GM18517 (cell line): ENCODE data around the gene RAI1.

Source experiments
- ATAC-seq: cut with Tn5 transposase; IDR thresholded peaks from one replicate; pipeline ENCODE4 v1.9.1; 2021; ENCODE audit warnings: mild to moderate bottlenecking, moderate library complexity; ENCODE audit not compliant: unreplicated experiment

Gene RAI1

GRCh38 chr17:17714879-17715278 is 33.6 kb downstream of the RAI1 start:
- ATAC-seq: no peak

DNA sequence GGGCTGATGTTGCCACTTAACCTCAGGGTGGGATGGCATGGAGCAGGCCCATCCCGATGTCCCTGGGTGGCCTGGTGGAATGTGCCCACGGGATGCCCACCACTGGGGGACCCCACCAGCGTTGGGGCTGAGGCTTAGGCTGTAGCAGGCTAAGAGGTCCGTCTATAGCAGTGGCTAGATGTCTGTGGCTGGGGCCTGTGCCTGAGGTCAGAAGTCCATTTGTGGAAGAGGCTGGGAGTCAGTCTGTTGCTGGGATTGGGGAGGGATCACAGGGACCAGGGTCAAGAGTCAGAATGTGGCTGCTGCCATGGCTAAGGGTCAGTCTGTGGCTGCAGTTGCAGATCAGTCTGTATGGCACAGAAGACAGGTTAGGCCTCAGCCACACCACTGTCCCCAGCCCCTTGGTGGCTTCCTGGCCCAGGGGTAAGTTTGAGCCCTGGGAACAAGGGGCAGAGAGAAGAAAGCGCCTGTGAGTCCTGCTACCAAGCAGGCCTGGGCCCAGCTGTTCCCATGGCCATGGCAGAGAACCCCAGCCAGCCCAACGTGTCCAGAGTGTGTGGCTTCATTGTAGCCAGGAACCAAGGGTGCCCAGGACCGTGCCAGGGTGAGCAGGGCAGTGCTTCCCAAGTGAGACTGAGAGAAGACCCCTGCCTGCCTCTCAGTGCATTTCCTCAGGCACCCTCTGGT is 35.7 kb downstream of the RAI1 start:
- ATAC-seq: no peak

DNA sequence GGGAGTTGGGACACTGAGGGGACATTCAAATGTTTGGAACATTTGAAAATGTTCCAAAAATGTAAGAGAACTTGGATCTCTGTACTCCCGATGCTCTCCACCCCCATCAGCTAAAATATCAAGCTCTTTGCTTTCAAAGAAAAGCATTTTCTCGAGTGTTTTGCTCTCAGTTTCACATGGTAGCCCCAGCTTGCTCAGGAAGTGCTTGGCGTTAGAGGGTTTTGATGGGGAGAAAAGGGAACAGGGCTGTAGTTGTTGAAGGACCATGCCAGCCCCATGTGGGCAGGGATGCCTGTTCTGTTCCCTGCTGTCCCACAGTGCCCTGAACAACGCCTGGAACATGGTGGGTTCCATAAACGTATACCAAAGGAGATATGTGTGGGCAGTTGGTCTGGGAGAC is 37.0 kb downstream of the RAI1 start:
- ATAC-seq: no peak

GRCh38 chr17:17719199-17719940 is 38.1 kb downstream of the RAI1 start:
- no peak for ATAC-seq

DNA sequence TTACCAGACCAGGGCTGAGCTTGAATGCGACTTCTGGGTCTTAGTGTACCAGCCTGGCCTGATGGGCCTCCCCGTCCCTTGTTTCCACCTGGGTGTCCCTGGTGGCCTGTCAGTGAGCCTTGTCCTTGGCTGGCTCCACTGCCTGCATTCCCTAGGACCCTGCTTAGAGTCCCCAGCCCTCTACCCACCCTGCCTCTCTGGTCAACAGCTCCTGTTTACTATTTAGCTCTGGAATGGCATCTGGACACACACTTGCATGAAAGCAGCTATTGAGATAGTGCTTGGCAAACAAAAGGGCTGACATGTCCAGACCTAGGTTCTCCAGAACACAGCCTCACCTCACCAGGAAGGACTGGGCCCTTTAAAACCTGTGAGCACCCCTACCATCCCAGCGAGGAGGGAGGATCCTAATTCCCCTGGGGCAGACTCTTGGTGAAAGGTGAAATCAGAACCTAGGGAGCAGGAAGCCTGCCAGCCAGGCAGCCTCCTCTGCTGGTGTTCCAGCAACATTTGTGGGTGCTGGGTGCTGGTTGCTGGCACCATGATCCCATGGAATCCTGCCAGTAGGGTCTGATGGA is 38.8 kb downstream of the RAI1 start:
- no peak for ATAC-seq

DNA sequence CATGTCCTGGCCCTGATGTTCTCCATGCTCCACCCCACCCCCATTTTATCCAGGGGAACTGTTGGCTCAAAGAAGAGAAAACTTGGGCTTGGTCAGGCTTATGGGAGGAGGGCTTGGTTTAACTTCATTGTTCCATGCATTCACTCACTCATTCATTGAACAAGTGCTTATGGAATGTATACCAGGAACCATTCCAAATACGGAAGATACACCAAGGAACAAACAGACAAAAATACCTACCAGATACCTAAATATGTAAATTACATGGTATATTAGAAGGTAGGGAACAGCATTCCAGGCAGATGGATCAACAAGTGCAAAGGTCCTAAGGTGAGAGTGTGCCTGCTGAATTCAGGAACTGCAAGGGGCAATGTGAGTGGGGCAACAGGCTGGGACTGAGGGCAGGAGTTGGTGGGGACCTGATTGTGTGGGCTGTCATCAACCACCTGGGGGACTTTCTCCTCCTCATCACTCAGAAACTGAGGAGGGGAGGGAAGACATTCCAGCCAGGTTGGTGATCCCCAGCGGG is 39.9 kb downstream of the RAI1 start:
- no peak for ATAC-seq

DNA sequence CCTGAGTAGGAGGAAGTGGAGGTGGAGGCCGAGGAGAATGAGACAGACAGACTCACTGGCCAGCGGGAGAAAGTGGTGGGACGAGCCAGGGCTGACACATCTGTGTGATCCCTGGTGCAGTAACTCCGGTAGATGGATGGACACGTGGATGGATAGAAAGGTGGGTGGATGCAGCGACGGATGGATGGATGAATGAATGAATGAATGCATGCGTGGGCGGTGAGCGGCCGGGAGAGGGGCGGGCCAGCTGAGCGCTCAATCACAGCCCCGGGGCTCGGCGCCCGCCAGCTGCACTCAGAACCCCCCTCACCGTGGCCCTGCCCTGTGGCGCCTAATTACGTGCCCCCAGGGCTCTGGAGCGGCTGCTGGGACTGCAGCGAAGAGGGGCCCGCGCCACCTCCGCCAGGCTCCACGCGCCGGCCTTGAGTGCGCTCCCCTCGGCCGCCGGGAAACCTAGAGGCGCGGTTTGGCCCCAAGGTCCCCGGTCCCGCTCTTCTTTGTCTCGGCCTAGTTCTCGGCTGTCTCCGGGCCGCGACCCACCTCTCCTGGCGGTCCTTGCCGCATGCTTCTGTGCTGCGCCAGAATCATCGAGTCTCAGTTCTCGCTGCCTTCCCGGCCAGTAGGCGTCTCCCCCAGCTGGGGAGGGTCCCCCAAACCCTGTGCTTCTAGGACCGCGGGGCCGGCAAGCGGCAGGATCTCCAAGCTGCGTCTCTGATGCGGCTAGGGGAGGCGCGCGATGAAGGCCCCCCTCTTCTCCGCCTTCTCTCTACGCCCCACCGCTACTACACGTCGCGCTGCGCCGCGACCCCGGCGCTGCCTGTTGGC is 41.0 kb downstream of the RAI1 start:
- ATAC-seq: no peak

DNA sequence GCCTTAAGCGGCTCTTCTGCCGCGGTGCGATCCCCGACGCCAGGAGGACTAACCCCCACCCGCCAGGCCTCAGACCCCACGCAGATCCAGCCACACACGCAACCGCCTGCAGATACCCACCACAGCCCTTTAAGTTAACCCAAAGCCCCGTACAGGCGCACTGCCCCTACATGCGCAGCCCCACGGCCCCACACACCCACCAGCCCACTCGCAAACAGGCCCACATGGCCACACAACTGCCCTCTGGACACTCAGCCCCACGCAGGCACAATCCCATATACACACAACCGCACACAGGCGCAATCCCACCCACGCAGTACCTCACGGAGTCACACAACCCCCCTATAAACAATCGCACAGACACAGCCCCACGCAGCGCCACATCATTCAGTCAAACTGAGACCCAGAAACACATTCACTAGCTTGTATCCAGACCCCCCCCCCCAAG is 41.7 kb downstream of the RAI1 start:
- ATAC-seq: no peak

GRCh38 chr17:17723354-17724261 is 42.4 kb downstream of the RAI1 start:
- ATAC-seq: no peak

DNA sequence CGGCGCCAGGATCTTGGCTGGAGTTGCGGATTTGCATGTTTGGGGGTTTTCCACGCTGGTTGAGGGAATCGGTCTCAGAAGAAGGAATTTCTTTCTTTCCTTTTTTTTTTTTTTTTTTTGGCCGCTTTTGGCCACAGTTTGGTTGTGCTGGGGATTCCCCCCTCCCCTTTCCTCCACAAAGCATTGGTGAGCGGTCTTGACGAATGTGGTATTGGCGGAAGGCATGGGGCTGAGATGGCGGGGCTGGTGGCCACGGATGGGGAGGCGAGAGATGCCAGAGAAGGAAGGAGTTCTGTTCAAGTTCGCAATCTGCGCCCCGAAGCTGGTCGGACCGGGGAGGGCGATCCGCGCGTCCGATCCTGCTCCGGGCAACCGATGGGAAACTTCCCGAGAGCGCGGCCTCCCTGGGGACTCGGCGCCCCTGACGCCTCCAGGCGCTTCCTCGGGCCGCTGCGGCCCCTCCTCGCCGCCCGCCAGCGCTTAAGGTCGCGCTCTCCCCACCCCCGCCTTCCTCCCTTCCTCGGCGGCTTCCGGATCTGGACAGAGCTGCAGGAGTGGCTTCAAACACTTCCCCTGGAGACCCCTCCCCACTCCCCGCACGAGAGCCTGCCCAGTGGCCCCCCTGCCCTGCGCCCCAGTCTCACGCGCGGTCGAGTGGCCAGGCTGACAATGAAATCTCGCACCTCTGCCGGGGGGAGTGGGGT is 43.2 kb downstream of the RAI1 start:
- no peak for ATAC-seq

DNA sequence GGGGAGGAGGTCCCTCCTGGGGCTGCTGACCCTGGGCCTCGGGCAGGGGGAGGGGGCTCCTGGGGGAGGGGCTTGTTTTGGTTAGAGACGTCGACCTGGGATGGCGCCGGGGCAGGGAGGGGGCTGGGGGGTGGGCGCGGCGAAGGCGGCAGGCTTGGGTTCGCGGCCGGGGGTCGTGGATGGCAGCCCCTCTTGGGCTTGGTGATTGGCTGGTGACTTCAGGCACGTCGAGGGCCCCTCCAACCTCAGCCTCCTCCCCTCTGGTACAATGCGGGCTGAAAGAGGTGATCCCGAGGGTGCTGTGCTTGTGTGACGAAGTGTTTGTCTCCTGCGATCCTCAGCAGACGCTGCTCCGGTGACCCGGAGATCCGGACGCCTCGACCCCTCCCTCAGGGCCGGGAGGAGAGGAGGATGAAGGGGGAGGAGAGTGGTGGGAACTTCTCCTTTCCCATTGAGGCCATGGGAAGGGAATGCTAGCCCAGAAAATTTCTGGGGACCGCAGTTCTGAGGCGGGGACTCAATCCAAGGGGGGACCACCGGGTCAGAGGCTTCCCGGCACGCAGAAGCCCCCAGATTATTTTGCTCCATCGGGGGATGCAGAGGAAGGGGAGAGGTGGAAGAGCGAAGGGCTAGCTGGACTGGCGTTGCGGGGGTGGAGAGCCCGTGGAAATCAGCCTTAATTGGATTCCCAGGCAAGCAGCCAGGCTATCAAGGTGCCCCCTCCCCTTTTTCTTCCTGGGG is 43.9 kb downstream of the RAI1 start:
- no peak for ATAC-seq

DNA sequence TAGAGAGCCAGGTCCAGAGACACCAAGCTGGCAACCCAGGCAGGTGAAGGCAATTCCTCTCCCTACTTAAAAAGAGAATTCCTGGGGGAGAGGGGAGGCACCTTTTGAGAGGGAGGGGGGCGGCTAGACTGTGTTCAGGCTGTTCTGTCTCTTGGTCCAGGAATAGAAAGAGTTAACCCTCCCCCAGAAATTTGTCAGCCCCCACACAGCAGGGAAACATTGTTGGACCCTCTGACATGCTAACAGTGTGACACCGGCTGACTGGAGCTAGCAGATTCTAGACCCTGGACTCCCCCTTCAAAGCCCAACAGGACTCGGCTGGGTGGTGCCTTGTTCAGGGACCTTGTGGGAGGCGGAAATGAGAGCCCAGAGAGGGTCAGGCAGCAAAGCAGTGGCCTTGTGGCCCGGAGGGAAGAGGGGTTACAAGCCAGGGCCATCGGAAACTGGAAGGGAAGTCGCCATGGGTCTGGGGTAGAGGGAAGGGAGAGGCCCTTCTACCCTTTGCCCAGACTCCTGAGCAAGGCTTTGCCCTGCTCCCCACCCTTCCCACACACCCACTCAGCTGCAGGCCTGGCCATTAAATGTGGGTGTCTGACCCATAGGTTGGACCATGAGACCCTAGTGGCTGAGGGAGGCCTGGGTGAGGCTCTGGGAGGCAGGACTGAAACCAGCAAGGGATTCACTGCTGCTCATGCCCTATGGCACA is 44.6 kb downstream of the RAI1 start:
- ATAC-seq: no peak

DNA sequence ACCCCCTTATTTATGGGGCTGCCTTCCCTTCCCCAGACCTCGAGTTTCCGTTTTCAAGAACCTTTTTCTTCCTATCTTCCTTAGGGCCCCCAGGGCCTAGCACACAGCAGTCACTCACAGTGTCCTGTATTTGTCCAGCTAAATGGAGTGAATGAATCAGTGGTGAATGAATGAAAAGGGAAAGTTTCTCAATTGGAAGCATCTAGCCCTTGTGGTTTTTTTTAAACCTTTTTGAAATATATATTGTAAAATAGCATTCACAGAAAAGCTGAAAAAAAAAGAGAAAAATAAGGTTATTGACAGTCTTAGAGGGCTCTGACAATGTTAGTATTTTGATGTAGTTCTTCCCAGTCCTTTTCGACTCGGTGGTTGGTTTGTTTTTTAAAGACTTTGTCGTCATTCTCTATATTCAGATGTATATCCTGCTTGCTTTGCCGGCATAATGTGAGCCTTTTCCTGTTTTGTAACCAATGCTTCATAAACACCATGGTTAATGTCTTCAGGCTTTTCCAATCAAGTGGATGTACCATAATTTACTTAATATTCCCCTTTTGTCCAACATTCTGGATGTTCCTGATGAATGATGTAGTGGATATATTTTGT is 45.3 kb downstream of the RAI1 start:
- no peak for ATAC-seq

DNA sequence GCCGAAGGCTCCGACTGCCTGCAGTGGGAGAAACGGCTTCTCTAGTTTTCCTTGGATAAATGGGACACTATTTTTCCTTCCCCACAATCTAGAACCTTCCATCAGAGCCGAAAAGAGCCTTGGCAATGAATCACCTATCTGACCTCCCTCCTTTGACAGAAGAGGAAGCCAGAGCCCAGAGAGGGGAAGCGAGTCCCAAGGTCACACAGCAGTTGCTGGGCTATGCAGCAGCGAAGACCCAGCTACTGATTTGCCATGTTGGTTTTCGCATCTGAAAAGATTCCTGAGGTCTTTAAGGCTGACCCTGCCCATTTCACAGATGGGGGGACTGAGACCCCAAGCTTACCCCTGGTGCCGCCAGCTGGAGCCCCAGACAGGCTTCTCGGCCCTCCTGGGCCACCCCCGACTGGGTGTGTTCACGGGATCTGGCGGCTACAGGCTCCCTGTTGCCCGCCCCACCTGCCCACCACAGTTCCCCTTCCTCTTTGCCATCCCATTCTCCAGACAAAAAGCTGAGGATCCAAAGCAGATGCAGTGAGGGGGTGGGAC is 45.9 kb downstream of the RAI1 start:
- no peak for ATAC-seq

GRCh38 chr17:17728146-17728545 is 46.9 kb downstream of the RAI1 start:
- no peak for ATAC-seq

DNA sequence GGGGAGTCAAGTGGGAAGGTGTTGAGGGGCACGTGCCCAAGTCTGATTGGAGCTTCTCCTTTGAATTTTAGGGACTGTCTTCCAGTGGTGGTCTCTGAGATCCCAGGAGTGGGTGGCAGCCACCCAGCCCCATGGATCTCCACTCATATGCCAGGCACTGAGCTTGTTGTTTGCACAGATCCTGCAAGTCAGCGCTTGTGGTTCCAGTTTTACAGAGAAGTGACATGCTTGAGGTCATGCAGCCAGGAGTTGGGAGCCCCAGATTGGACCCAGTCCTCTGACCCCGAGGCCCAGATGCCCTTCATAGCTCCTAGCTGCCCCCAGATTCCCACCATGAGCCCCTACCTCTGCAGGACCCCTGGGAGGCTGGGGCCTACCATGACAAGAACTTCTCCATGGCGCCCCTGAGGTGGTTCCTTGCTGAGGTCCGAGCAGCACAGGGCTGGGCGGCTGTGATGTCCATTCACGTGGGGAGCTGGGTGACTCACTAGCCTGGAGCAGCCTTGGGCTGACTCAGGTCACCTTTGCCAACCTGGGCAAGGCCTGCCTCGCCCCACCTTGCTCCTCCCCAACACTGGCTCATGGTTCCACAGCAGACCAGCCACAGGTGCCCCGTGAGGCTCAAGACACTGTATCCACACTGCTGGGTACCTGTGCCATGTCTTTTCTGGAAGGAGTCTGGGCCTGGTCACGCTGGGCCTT is 47.4 kb downstream of the RAI1 start:
- no peak for ATAC-seq
